Erythroblast (primary cell): ENCODE measurements around the gene ZNF469.

Experiments
- DNase-seq, 2 experiments: peaks; one replicate each; lab custom pipeline; 2025; lab: John Stamatoyannopoulos, UW
- GATA1 ChIP-seq: IDR thresholded peaks from 2 replicates; pipeline ENCODE4 v1.6.1; 2011; ENCODE audit warnings: low read depth, mild to moderate bottlenecking, control low read depth, low read length, moderate library complexity
- POLR2A ChIP-seq: IDR thresholded peaks from 2 replicates; pipeline ENCODE4 v1.6.1; 2011; ENCODE audit warnings: mild to moderate bottlenecking, low read length

ZNF469 gene, protein sequence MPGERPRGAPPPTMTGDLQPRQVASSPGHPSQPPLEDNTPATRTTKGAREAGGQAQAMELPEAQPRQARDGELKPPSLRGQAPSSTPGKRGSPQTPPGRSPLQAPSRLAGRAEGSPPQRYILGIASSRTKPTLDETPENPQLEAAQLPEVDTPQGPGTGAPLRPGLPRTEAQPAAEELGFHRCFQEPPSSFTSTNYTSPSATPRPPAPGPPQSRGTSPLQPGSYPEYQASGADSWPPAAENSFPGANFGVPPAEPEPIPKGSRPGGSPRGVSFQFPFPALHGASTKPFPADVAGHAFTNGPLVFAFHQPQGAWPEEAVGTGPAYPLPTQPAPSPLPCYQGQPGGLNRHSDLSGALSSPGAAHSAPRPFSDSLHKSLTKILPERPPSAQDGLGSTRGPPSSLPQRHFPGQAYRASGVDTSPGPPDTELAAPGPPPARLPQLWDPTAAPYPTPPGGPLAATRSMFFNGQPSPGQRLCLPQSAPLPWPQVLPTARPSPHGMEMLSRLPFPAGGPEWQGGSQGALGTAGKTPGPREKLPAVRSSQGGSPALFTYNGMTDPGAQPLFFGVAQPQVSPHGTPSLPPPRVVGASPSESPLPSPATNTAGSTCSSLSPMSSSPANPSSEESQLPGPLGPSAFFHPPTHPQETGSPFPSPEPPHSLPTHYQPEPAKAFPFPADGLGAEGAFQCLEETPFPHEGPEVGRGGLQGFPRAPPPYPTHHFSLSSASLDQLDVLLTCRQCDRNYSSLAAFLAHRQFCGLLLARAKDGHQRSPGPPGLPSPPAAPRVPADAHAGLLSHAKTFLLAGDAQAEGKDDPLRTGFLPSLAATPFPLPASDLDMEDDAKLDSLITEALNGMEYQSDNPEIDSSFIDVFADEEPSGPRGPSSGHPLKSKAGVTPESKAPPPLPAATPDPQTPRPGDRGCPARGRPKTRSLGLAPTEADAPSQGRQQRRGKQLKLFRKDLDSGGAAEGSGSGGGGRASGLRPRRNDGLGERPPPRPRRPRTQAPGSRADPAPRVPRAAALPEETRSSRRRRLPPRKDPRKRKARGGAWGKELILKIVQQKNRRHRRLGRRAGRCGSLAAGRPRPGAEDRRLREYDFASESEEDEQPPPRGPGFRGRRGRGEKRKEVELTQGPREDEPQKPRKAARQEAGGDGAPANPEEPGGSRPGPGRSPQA (N-terminal part only)

DNA sequence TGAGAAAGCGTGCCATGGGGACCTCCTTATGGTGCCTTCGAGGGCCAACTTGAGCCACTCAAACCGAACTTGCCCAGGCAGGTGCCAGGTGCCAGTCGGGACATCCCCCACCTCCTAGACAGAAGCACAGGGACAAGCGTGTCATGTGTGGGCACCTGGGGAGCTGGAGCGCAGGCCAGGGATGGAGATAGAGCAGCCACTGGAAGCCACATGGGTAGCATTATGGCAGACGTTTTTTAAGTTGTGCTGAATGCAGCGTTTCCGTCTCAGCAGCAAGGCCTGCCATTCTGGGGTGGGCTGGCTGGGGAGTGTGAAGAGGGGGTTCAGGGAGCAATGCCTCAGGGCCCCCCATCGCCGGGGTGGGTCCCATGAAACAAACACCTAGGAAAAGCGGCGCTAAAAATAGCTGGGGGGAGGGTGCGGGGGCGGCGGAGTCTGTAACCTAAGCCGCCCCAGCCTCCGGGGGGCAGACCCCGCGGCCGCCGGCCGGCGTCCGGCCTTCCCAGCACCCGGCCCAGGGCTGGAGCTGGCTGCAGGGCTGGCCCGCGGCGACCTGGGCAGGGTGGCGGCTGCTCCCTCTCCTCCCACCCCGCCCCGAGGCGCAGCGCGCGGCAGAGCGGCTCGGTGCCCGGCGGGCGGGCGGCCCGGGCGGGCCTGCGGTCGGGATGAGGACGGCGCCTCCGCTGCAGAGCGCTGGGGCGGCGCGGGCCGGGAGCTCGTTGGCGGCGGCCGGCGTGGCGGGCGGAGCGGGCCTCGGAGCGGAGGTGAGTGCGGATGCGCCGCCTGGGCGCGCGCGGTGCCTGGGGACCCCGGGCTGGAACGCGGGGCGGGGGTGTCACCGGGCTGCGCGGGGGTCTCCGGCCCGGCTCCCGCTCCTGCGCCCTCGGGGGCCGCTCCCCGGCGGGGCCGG, at the start of gene ZNF469:
ZNF469 (plus strand) TSS at position 469 of the 910 bp plus-strand sequence. CDS start 44,512 bp downstream, outside the sequence.
- no peak for TF ChIP-seq GATA1
- no peak for TF ChIP-seq POLR2A
- no peak for DNase-seq

GRCh38 chr16:88333848-88334777, 48.6 kb upstream of the ZNF469 start:
- TF ChIP-seq GATA1 = no peak
- no peak for DNase-seq

- DNase-seq = no peak
- TF ChIP-seq POLR2A (no peak), GATA1 (no peak)
These were observed 47.7 kb upstream of the ZNF469 start for GRCh38 chr16:88334778-88335720.

- TF ChIP-seq GATA1 = no peak
- no peak for TF ChIP-seq POLR2A
These were observed 45.7 kb upstream of the ZNF469 start for GRCh38 chr16:88337021-88337420.

GRCh38 chr16:88337538-88337937, 45.2 kb upstream of the ZNF469 start:
- no peak for DNase-seq
- TF ChIP-seq POLR2A (no peak), GATA1 (no peak)

More at GRCh38 chr16:88337021-88337420, 45.7 kb upstream of the ZNF469 start:
- no peak for DNase-seq

DNA sequence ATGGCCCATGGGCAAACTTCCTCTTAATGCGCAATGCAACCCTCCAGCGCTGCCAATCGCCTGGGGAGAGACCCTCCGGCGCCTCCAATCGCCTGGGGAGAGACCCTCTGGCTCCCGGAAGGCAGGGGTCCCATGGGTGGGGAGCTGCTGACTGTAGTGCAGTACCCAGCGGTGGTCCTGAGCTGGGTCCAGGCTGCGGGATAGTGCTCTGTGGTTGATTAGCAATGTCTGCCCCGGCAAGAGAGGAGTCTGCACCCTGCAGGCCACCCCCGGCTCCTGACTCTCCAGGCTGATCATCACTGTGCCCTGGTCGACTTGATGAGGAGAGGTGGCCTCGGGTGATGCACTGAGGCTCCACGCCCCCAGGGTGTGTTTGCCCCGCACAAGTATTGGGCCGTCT, 44.6 kb upstream of the ZNF469 start:
- TF ChIP-seq GATA1 (no peak), POLR2A (no peak)

GRCh38 chr16:88338896-88339295, 43.9 kb upstream of the ZNF469 start:
- DNase-seq = no peak

More for the DNA sequence above, 44.6 kb upstream of the ZNF469 start:
- no peak for DNase-seq

DNA sequence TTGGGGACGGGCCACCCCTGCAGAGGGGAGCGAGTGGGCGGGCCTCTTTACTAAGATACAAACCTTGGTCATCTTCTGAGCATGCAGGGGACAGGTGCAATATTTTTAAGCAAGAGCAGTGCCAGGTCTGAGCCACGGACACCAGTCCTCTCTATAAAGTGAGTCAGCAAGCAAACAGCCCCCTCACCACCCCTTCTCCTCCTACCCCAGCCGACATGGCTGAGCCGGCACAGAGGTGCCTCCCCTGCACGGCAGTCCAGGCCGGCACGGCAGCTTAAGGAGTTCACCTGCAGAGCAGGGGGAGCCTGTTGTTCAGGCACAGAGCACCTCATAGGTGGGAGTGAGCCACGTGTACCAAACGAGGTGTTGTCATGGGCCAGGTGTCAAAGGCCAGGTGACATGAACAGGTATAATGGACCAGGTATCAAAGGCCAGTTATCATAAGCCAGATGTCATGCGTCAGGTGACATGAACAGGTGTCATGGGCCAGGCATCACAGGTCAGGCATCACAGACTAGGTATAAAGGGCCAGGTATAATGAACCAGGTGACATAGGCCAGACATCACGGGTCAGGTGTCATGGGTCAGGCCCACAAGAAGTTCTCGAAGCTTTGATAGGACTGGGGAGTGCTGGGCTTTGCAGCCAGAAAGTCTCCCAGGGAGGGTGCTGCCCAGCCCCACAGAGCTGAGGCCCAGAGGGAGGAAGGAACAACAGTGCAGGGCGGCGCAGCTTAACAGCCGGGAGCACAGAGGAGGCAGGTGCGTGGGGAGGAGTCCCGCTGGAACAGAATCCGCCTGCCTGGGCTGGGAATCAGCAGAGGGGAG, 42.6 kb upstream of the ZNF469 start:
- no peak for DNase-seq
- TF ChIP-seq POLR2A (no peak), GATA1 (no peak)

More at GRCh38 chr16:88338896-88339295, 43.9 kb upstream of the ZNF469 start:
- TF ChIP-seq GATA1 (no peak), POLR2A (no peak)

- DNase-seq = no peak
- TF ChIP-seq POLR2A (no peak), GATA1 (no peak)
These were observed 42.0 kb upstream of the ZNF469 start for GRCh38 chr16:88340755-88341150.

- TF ChIP-seq POLR2A (no peak), GATA1 (no peak)
- DNase-seq = no peak
These were observed 41.0 kb upstream of the ZNF469 start for GRCh38 chr16:88341551-88342290.
